Measurements from ENCODE around the gene STON2.

The STON2 gene

DNA sequence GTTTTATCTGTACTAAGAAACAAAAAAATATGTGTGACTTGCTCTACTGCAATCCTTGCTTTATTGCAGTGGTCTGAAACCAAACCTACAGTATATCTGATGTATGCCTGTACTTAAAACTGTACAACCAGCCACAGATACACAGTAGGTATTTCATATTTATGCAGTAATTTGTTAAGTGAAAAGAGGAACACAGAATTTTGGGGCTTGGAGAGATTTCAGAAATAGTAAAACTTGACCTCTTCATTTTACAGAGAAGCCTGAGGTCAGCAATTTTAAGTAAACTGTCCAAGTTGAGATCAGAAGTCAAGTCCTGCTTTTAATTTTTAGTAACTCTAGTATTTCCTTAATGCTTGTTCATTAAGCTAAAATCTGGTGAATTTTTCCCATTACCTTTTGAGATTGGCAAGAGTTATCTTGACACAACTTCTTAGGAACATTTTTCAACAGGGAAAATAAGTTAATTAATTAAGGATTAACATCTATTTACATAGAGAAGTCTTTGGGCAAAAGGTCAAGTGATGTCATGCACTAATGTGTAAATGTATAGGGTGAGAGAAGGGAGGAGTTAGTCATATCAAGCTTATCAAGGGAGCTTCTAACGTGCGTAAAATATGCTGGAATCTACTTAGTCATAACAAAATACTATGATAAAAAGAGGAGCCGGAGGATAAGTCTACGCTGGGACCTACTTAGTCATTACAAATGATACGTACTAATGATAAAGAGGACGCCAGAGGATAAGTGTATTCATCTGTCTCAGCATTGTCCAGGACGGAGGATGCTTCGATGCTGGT lies 113.4 kb downstream of the STON2 start:
- no peak for TF ChIP-seq CSDC2 (CRISPR knock-in tag; IDR thresholded peaks at IDR 0.05)
- no peak for TF ChIP-seq RARB (CRISPR knock-in tag; IDR thresholded peaks at IDR 0.05)
- TF ChIP-seq, protein P1, sequence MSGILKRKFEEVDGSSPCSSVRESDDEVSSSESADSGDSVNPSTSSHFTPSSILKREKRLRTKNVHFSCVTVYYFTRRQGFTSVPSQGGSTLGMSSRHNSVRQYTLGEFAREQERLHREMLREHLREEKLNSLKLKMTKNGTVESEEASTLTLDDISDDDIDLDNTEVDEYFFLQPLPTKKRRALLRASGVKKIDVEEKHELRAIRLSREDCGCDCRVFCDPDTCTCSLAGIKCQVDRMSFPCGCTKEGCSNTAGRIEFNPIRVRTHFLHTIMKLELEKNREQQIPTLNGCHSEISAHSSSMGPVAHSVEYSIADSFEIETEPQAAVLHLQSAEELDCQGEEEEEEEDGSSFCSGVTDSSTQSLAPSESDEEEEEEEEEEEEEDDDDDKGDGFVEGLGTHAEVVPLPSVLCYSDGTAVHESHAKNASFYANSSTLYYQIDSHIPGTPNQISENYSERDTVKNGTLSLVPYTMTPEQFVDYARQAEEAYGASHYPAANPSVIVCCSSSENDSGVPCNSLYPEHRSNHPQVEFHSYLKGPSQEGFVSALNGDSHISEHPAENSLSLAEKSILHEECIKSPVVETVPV (CRISPR knock-in tag; IDR thresholded peaks at IDR 0.05), result no peak
- TF ChIP-seq ESRRG (CRISPR knock-in tag; IDR thresholded peaks at IDR 0.05), result no peak
- TF ChIP-seq, protein P2, sequence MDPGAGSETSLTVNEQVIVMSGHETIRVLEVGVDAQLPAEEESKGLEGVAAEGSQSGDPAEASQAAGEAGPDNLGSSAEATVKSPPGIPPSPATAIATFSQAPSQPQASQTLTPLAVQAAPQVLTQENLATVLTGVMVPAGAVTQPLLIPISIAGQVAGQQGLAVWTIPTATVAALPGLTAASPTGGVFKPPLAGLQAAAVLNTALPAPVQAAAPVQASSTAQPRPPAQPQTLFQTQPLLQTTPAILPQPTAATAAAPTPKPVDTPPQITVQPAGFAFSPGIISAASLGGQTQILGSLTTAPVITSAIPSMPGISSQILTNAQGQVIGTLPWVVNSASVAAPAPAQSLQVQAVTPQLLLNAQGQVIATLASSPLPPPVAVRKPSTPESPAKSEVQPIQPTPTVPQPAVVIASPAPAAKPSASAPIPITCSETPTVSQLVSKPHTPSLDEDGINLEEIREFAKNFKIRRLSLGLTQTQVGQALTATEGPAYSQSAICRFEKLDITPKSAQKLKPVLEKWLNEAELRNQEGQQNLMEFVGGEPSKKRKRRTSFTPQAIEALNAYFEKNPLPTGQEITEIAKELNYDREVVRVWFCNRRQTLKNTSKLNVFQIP (CRISPR knock-in tag; IDR thresholded peaks at IDR 0.05; ENCODE audit: borderline replicate concordance, low read depth), result no peak
- no peak for TF ChIP-seq ZC3H10 (CRISPR knock-in tag; IDR thresholded peaks at IDR 0.05)
- no peak for TF ChIP-seq ZFP30 (CRISPR knock-in tag; IDR thresholded peaks at IDR 0.05)
- TF ChIP-seq, protein P3, sequence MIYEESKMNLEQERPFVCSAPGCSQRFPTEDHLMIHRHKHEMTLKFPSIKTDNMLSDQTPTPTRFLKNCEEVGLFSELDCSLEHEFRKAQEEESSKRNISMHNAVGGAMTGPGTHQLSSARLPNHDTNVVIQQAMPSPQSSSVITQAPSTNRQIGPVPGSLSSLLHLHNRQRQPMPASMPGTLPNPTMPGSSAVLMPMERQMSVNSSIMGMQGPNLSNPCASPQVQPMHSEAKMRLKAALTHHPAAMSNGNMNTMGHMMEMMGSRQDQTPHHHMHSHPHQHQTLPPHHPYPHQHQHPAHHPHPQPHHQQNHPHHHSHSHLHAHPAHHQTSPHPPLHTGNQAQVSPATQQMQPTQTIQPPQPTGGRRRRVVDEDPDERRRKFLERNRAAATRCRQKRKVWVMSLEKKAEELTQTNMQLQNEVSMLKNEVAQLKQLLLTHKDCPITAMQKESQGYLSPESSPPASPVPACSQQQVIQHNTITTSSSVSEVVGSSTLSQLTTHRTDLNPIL (CRISPR knock-in tag; IDR thresholded peaks at IDR 0.05; ENCODE audit: low read depth), result no peak
- no peak for TF ChIP-seq ZFP3 (CRISPR knock-in tag; IDR thresholded peaks at IDR 0.05)
- TF ChIP-seq ISL1 (CRISPR knock-in tag; IDR thresholded peaks at IDR 0.05), result no peak
- ATAC-seq, result no peak

DNA sequence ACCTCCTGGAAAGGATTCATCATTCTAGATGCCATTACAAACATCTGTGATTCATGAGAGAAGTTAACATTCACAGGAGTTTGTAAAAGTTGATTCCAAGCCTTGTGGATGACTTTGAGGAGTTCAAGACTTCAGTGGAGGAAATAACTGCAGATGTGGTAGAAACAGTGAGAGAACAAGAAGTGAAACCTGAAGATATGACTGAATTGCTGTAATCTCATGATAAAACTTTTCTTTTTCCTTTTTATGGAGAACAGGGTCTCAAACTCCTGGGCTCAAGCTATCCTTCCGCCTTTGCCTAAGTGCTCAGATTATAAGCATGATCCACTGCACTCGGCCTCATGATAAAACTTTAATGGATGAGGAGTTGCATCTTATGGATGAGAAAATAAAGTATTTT lies 114.9 kb downstream of the STON2 start:
- TF ChIP-seq SNAI2 (CRISPR knock-in tag; IDR thresholded peaks at IDR 0.05) (no peak), ZFP3 (CRISPR knock-in tag; IDR thresholded peaks at IDR 0.05) (no peak), TCF4 (CRISPR knock-in tag; IDR thresholded peaks at IDR 0.05; ENCODE audit: borderline replicate concordance) (no peak), ZC3H10 (CRISPR knock-in tag; IDR thresholded peaks at IDR 0.05) (no peak), BACH2 (CRISPR knock-in tag; IDR thresholded peaks at IDR 0.05; ENCODE audit: borderline replicate concordance) (no peak), ZNF565 (CRISPR knock-in tag; conservative IDR thresholded peaks at IDR 0.05; ENCODE audit: low read depth) (no peak), ZNF8 (CRISPR knock-in tag; IDR thresholded peaks at IDR 0.05) (no peak), ZFP30 (CRISPR knock-in tag; IDR thresholded peaks at IDR 0.05) (no peak), ZNF70 (CRISPR knock-in tag; IDR thresholded peaks at IDR 0.05) (no peak), PPARA (CRISPR knock-in tag; IDR thresholded peaks at IDR 0.05; ENCODE audit: borderline replicate concordance) (no peak), ISL1 (CRISPR knock-in tag; IDR thresholded peaks at IDR 0.05) (no peak), RARB (CRISPR knock-in tag; IDR thresholded peaks at IDR 0.05) (no peak)
- TF ChIP-seq, protein P3 (CRISPR knock-in tag; IDR thresholded peaks at IDR 0.05; ENCODE audit: low read depth), result no peak
- TF ChIP-seq, protein P4, sequence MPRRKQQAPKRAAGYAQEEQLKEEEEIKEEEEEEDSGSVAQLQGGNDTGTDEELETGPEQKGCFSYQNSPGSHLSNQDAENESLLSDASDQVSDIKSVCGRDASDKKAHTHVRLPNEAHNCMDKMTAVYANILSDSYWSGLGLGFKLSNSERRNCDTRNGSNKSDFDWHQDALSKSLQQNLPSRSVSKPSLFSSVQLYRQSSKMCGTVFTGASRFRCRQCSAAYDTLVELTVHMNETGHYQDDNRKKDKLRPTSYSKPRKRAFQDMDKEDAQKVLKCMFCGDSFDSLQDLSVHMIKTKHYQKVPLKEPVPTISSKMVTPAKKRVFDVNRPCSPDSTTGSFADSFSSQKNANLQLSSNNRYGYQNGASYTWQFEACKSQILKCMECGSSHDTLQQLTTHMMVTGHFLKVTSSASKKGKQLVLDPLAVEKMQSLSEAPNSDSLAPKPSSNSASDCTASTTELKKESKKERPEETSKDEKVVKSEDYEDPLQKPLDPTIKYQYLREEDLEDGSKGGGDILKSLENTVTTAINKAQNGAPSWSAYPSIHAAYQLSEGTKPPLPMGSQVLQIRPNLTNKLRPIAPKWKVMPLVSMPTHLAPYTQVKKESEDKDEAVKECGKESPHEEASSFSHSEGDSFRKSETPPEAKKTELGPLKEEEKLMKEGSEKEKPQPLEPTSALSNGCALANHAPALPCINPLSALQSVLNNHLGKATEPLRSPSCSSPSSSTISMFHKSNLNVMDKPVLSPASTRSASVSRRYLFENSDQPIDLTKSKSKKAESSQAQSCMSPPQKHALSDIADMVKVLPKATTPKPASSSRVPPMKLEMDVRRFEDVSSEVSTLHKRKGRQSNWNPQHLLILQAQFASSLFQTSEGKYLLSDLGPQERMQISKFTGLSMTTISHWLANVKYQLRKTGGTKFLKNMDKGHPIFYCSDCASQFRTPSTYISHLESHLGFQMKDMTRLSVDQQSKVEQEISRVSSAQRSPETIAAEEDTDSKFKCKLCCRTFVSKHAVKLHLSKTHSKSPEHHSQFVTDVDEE (CRISPR knock-in tag; IDR thresholded peaks at IDR 0.05), result no peak
- ATAC-seq, result no peak

DNA sequence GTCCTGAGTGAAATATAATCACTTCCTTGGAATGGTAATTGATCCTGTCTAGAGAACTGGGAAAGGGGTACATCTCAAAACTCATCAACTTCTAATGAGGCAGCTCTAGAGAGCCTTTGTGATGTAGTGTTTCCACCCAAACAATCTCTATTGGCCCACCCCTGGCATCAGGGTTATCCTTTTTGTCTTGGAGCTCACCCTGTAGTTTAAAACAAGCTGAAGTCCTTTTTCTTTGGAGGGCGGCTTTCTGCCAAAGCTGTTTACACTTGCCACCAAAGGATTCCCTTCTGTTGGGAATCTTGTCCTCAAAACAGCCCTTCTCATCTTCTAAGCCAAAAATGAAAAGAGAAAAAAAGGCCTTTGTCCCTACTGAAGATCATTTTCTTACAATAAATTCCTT lies 118.8 kb downstream of the STON2 start:
- no peak for TF ChIP-seq ZNF8 (CRISPR knock-in tag; IDR thresholded peaks at IDR 0.05)
- no peak for TF ChIP-seq ZNF70 (CRISPR knock-in tag; IDR thresholded peaks at IDR 0.05)
- TF ChIP-seq, protein P1 (CRISPR knock-in tag; IDR thresholded peaks at IDR 0.05), result no peak
- TF ChIP-seq SNAI2 (CRISPR knock-in tag; IDR thresholded peaks at IDR 0.05), result no peak
- no peak for TF ChIP-seq ZC3H10 (CRISPR knock-in tag; IDR thresholded peaks at IDR 0.05)
- TF ChIP-seq CSDC2 (CRISPR knock-in tag; IDR thresholded peaks at IDR 0.05), result no peak
- no peak for TF ChIP-seq ISL1 (CRISPR knock-in tag; IDR thresholded peaks at IDR 0.05)
- TF ChIP-seq ZFP3 (CRISPR knock-in tag; IDR thresholded peaks at IDR 0.05), result no peak
- TF ChIP-seq ARNTL (CRISPR knock-in tag; IDR thresholded peaks at IDR 0.05; ENCODE audit: borderline replicate concordance, low read depth), result no peak
- no peak for TF ChIP-seq ZNF565 (CRISPR knock-in tag; conservative IDR thresholded peaks at IDR 0.05; ENCODE audit: low read depth)
- TF ChIP-seq ESRRG (CRISPR knock-in tag; IDR thresholded peaks at IDR 0.05), result no peak
- no peak for TF ChIP-seq TCF4 (CRISPR knock-in tag; IDR thresholded peaks at IDR 0.05; ENCODE audit: borderline replicate concordance)
- TF ChIP-seq, protein P3 (CRISPR knock-in tag; IDR thresholded peaks at IDR 0.05; ENCODE audit: low read depth), result no peak
- no peak for TF ChIP-seq BACH2 (CRISPR knock-in tag; IDR thresholded peaks at IDR 0.05; ENCODE audit: borderline replicate concordance)
- no peak for TF ChIP-seq OSR1 (CRISPR knock-in tag; IDR thresholded peaks at IDR 0.05)
- no peak for ATAC-seq

Measured in SK-N-SH treated with all-trans-retinoic acid at 6 μM for 48 hours (cell line).